Astrocyte (in vitro differentiated cells and primary cell): Measurements from ENCODE around the gene GJB4.

Source experiments
- CTCF ChIP-seq: IDR thresholded peaks from 2 replicates; pipeline ENCODE4 v1.5.1; 2011; ENCODE audit warnings: low read depth, mild to moderate bottlenecking, inconsistent platforms, low read length, moderate library complexity; ENCODE audit not compliant: insufficient read depth
- EZH2 ChIP-seq: IDR thresholded peaks from 2 replicates; pipeline ENCODE4 v1.6.1; 2012; ENCODE audit warnings: mild to moderate bottlenecking, low read length, inconsistent platforms; ENCODE audit not compliant: insufficient read depth

- no peak for TF ChIP-seq CTCF
- no peak for TF ChIP-seq EZH2
These were observed 13.4 kb upstream of the GJB4 start for GRCh38 chr1:34746101-34746500.
